Type B pancreatic cell (in vitro differentiated cells): ENCODE results near the gene COMMD3. TPM values are rescaled to one million over a fixed set of nuclear protein-coding genes. Genes with fewer than 3 reads are reported as not detected.

Source experiments
- DNase-seq: peaks from one replicate; pipeline ENCODE4 v3.0.0; 2021; ENCODE audit warnings: mixed read lengths; ENCODE audit not compliant: unreplicated experiment; ENCODE audit errors: extremely low spot score
- H3K27ac Mint-ChIP-seq: 2 replicates; pipeline ENCODE4 v1.8.0; 2021; ENCODE audit warnings: mild to moderate bottlenecking, mixed read lengths
- H3K27me3 Mint-ChIP-seq: 2 replicates; pipeline ENCODE4 v1.8.0; 2021; ENCODE audit warnings: mixed read lengths
- H3K36me3 Mint-ChIP-seq: 2 replicates; pipeline ENCODE4 v1.8.0; 2021; ENCODE audit warnings: mixed read lengths
- H3K4me1 Mint-ChIP-seq: one replicate; pipeline ENCODE4 v1.8.0; 2021; ENCODE audit warnings: mixed read lengths; ENCODE audit not compliant: unreplicated experiment
- H3K4me3 Mint-ChIP-seq: 2 replicates; pipeline ENCODE4 v1.8.0; 2021; ENCODE audit warnings: mild to moderate bottlenecking, mixed read lengths
- H3K9me3 Mint-ChIP-seq: 2 replicates; pipeline ENCODE4 v1.8.0; 2021; ENCODE audit warnings: mixed read lengths
- total RNA-seq: library from RNA; stranded (reverse); gene quantifications from 2 replicates; pipeline ENCODE4 v1.2.1, GENCODE V29; 2021; ENCODE audit warnings: low replicate concordance
- TF ChIP-seq, protein P1 (sequence below): fragments of 200-600 bp; sonication (generic); conservative IDR thresholded peaks from 2 replicates; pipeline ENCODE4 v1.5.0; 2021; ENCODE audit warnings: antibody characterized with exemption, mild to moderate bottlenecking

The COMMD3 gene
- total RNA-seq, 1 donor from 2014 or later: 42.5 TPM

DNA sequence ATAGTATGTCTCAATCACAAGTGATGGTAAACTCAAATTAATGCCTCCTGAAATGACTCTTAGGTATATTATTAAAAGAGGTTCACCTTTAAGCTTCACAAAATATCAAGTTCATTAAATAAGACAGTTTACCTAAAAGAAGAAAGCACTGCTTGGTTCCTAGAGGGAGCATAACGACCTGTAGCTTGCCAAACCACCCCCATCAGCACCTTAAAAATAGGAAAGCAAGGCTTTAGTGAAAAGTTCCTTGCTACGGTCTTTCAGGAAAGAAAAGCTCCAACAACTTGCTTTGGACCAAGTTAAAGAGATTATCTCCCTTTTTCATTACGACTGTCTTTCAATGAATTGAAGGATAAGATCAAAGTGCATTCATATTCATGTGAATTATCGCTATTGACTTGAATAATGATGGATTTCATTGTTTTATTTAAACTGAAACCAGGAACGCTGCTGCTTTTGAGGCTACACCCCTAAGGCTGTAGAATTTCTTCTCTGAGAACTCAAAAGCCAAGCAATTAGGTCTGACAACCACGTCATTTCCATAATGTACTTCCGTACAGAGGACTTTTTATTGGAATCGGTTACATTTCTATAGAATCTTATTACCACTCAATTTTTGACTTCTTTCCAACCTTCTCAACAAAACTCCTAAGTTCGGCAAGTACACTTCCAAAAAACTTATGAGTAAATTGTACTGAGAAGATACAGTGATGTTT, 22.2 kb downstream of the COMMD3 start:
- peaks cover 9% of the 10 kb centered on the region for H3K4me1 Mint-ChIP-seq
- H3K4me3 Mint-ChIP-seq: peak overlapping the region; percentile 70
- no peak overlapping the region for H3K27ac Mint-ChIP-seq
- H3K9me3 Mint-ChIP-seq: no peaks in the 10 kb centered on the region
- H3K27me3 Mint-ChIP-seq: peaks cover 88% of the 10 kb centered on the region
- DNase-seq: no peak
- TF ChIP-seq, protein P1, sequence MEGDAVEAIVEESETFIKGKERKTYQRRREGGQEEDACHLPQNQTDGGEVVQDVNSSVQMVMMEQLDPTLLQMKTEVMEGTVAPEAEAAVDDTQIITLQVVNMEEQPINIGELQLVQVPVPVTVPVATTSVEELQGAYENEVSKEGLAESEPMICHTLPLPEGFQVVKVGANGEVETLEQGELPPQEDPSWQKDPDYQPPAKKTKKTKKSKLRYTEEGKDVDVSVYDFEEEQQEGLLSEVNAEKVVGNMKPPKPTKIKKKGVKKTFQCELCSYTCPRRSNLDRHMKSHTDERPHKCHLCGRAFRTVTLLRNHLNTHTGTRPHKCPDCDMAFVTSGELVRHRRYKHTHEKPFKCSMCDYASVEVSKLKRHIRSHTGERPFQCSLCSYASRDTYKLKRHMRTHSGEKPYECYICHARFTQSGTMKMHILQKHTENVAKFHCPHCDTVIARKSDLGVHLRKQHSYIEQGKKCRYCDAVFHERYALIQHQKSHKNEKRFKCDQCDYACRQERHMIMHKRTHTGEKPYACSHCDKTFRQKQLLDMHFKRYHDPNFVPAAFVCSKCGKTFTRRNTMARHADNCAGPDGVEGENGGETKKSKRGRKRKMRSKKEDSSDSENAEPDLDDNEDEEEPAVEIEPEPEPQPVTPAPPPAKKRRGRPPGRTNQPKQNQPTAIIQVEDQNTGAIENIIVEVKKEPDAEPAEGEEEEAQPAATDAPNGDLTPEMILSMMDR: no peak
- no peaks in the 10 kb centered on the region for H3K36me3 Mint-ChIP-seq

DNA sequence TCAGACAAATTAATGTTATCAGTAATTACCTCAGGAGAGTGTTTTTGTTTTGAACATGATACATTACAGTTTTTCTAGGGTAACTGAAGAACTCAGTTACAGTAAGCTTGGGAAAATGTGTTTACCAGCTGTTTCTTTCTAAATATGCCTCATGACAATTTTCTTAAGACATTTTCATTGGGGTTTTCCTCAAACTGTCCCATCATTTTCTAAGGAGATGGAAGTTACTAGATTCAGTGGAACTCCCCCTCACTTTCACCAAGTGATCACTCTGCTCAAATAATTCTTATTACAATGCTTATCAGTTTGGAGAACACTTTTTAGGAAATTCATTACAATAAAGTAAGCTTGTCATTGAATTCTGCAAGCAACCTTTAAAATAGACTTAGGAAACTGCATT, 22.7 kb downstream of the COMMD3 start:
- TF ChIP-seq, protein P1: no peak
- no peaks in the 10 kb centered on the region for H3K36me3 Mint-ChIP-seq
- H3K4me3 Mint-ChIP-seq: peak overlapping the region; percentile 70
- no peaks in the 10 kb centered on the region for H3K9me3 Mint-ChIP-seq
- peaks cover 5% of the 10 kb centered on the region for H3K4me1 Mint-ChIP-seq
- DNase-seq: no peak
- peaks cover 88% of the 10 kb centered on the region for H3K27me3 Mint-ChIP-seq
- no peak overlapping the region for H3K27ac Mint-ChIP-seq

DNA sequence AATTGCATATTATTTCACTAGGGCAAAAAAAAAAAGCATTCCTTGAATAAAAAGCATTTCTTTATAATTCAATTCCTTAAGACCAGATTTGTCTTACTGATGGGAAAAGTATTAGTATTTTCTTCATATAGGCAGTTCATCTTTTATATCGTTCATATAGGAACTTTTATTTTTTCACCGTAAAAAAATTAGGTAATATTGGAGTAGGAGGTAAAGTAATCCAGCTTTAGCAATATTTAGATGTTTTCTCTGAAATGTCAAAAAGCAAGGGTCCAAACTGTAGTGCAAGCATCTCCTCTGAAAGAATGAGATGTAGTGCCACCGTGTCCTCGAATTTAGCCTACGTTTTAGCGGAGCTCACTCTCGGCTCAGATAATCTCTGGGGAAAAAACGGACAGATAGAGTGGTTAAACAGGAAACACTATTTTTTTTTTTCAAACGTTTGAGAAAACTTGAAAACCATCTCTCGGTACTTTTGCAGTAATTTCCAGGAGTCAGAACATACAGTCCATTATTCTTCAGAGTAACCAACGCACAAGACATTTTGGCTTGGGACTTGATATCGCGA, 23.7 kb downstream of the COMMD3 start:
- Mint-ChIP-seq H3K27me3 (peaks cover 90% of the 10 kb centered on the region), H3K4me1 (peaks cover 5% of the 10 kb centered on the region), H3K36me3 (peaks cover 4% of the 10 kb centered on the region), H3K27ac (peak overlapping the region; percentile 91), H3K4me3 (peak overlapping the region; percentile 92), H3K9me3 (no peaks in the 10 kb centered on the region)
- DNase-seq: no peak
- TF ChIP-seq, protein P1: no peak

DNA sequence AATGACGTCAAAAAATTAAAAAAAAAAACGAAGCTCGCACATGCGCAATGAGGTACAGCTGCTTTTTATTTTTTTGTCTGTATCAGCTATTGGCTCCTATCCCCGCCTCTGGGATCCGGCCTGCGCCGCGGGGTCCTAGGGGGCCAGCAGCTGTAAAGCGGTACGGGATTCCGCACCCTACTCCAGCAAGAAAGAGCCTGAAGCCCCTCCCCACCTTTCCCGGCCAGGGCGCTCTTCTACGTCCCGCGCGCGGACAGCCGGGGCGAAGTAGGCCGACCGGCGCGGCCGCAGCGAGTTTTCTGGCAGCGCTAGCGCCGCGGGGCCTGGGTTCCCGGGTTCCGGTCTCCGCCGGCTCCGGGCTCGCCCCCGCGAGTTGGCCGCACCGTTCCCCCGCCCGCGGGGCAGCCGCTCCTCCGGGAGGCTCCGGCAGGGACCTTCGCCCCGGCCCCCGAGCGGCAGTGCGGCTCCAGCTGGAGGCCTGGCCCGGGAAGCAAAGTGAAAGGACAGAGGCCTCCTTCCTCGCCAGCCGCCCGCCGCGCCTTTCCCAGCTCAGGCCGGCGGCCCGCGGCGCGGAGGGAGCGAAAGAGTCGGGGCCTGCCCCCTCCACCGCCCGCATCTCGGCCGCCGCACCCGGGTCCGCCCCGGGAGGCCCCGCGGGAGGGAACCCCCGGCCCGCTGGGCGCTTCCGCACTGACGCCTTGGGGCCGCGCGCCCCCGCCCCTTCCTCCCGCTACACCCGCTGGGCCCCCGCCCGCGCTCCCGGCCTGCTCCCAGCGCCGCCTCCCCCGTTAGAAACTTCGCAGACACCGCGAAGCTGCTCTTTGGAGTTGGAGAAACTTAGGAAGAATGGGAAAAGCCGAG, 24.4 kb downstream of the COMMD3 start:
- peak; percentile 83 for DNase-seq
- Mint-ChIP-seq H3K9me3 (no peaks in the 10 kb centered on the region), H3K4me3 (peak overlapping the region; percentile 92), H3K4me1 (peaks cover 5% of the 10 kb centered on the region), H3K36me3 (peaks cover 4% of the 10 kb centered on the region), H3K27ac (peak overlapping the region; percentile 91), H3K27me3 (peaks cover 90% of the 10 kb centered on the region)
- TF ChIP-seq, protein P1: no peak

DNA sequence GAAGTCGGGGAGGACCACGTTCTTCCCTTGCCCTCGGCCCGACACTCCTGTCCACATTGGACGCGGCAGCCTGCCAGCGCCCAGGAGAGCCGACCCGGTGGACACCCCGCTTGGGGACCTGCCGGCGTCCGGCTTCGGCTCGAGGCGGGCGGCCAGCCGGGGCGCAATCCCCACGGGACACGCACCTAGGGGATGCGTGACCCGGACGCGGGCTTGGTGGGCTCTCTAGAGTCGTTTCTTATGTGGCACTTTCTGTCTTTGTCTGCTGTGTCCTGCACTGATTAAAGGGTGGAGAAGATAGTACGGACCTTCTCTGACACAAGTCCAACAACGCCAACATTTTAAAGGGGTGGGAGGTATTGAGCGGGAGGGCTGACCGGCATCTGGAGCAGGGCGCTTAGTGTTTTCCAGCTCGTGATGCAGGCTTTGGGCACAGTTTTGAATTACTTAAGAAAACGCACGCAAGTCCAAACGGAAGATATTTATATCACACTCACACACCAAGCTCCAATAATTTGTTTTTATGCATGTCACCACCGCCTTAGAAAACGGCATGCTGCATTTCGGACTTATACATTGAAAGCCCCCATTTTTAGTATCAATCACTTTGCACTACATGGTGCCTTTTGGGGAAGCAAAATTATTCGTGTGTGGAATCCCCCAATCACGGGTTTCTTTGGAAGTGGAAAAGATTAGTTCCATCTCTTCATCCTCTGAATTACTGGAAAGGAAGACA, 25.2 kb downstream of the COMMD3 start:
- Mint-ChIP-seq H3K27ac (peak overlapping the region; percentile 35), H3K27me3 (peaks cover 92% of the 10 kb centered on the region), H3K9me3 (peaks cover 2% of the 10 kb centered on the region), H3K4me1 (peaks cover 5% of the 10 kb centered on the region), H3K36me3 (peaks cover 5% of the 10 kb centered on the region), H3K4me3 (peak overlapping the region; percentile 84)
- TF ChIP-seq, protein P1: no peak
- no peak for DNase-seq
